DOHH2 (cell line): Measurements from ENCODE around the gene LENEP.

Experiments
- CTCF ChIP-seq: fragments of 200-600 bp; sonication (generic); IDR thresholded peaks from one replicate; pipeline ENCODE4 v1.5.1; 2014; ENCODE audit warnings: antibody characterized with exemption, mild to moderate bottlenecking, low read depth, low read length; ENCODE audit not compliant: poor library complexity, severe bottlenecking
- EZH2phosphoT487 ChIP-seq: fragments of 200-600 bp; sonication (generic); IDR thresholded peaks from 2 replicates; pipeline ENCODE4 v1.6.1; 2017; ENCODE audit warnings: borderline replicate concordance, mild to moderate bottlenecking, antibody characterized with exemption, low read length, moderate library complexity, mixed read lengths

GRCh38 chr1:155017946-155018316, 24.5 kb downstream of the LENEP start:
- no peak for TF ChIP-seq CTCF
- no peak for TF ChIP-seq EZH2phosphoT487
